CD4-positive, alpha-beta T cell (primary cell): ENCODE measurements around the gene STX10. TPM values are rescaled to one million over a fixed set of nuclear protein-coding genes. Genes with fewer than 3 reads are reported as not detected.

Experiments
- ATAC-seq: fragments of 200-7000 bp; cut with Tn5 transposase; one replicate; pipeline ENCODE4 v1.10.0; 2022; ENCODE audit warnings: mild to moderate bottlenecking; ENCODE audit not compliant: poor library complexity
- CTCF ChIA-PET: fragments of 350-600 bp; sonication (Branson Sonifier 250); formaldehyde crosslinking; loops from one replicate; lab custom pipeline; 2021; ENCODE audit warnings: antibody characterized with exemption, inconsistent platforms; lab: Charles Lee
- POLR2A ChIA-PET: fragments of 350-600 bp; sonication (Branson Sonifier 250); formaldehyde crosslinking; loops from one replicate; lab custom pipeline; 2021; ENCODE audit warnings: antibody characterized with exemption, inconsistent platforms; lab: Charles Lee
- DNase-seq, 14 experiments: peaks; one replicate each; pipeline ENCODE4 v3.0.0-alpha.2; 2013 to 2020; ENCODE audit warnings: mixed read lengths in 2 of 14
- H3K27ac ChIP-seq, 2 donors: one replicate each; pipeline versions ENCODE4 v1.5.1 to v1.7.0; 2013; ENCODE audit warnings: low read length in 2 of 2, low read depth in 1 of 2, mild to moderate bottlenecking in 1 of 2
- H3K27me3 ChIP-seq, 2 experiments: 1 replicate in 1 of 2; 2 replicates in 1 of 2; pipeline versions ENCODE4 v1.6.1 to v1.7.0; 2013; ENCODE audit warnings: low read length in 2 of 2, control low read depth in 1 of 2, mild to moderate bottlenecking in 1 of 2, moderate library complexity in 1 of 2; ENCODE audit not compliant: insufficient read depth in 2 of 2, control insufficient read depth in 1 of 2
- H3K36me3 ChIP-seq: one replicate; pipeline ENCODE4 v1.6.1; 2013; ENCODE audit warnings: low read length, control low read depth; ENCODE audit not compliant: insufficient read depth
- H3K4me1 ChIP-seq: one replicate; pipeline ENCODE4 v1.6.1; 2013; ENCODE audit warnings: low read length, control low read depth; ENCODE audit not compliant: insufficient read depth
- H3K4me3 ChIP-seq: one replicate; pipeline ENCODE4 v1.5.1; 2013; ENCODE audit warnings: mild to moderate bottlenecking, low read length, moderate library complexity
- H3K9me3 ChIP-seq, 2 experiments: 1 replicate in 1 of 2; 2 replicates in 1 of 2; pipeline versions ENCODE4 v1.6.1 to v1.7.0; 2013; ENCODE audit warnings: low read length in 2 of 2, mild to moderate bottlenecking in 2 of 2, control low read depth in 1 of 2, moderate library complexity in 1 of 2; ENCODE audit not compliant: control insufficient read depth in 1 of 2, insufficient read depth in 1 of 2
- H3K27ac Mint-ChIP-seq: one replicate; pipeline ENCODE4 v1.8.0; 2020; ENCODE audit warnings: mixed read lengths
- H3K27me3 Mint-ChIP-seq: one replicate; pipeline ENCODE4 v1.8.0; 2021; ENCODE audit warnings: mixed read lengths
- H3K36me3 Mint-ChIP-seq: one replicate; pipeline ENCODE4 v1.8.0; 2021; ENCODE audit warnings: low read depth, mixed read lengths
- H3K4me1 Mint-ChIP-seq: one replicate; pipeline ENCODE4 v1.8.0; 2021; ENCODE audit warnings: low read depth, mixed read lengths
- H3K4me3 Mint-ChIP-seq: one replicate; pipeline ENCODE4 v1.8.0; 2020; ENCODE audit warnings: mild to moderate bottlenecking, mixed read lengths
- H3K9me3 Mint-ChIP-seq: one replicate; pipeline ENCODE4 v1.8.0; 2020; ENCODE audit warnings: mixed read lengths
- CTCF ChIP-seq: fragments of 200-600 bp; IDR thresholded peaks from one replicate; pipeline ENCODE4 v1.8.0; 2022; ENCODE audit warnings: antibody characterized with exemption, mild to moderate bottlenecking
- intact Hi-C, 2 experiments: fragments of 100-400 bp; cut with DNase I in 1 of 2; cut with micrococcal nuclease in 1 of 2; formaldehyde crosslinking; loops; one replicate each; pipeline versions ENCODE4 v1.15.1 to v1.9.0; 2023 to 2025; cut with DNase I, micrococcal nuclease
- total RNA-seq, 174 experiments: library from RNA in 2 of 174; stranded (reverse) in 2 of 174; gene quantifications; one replicate each; pipeline ENCODE4 v1.2.3 and lab custom pipeline; 2021 to 2026

STX10 gene
- total RNA-seq, 2 experiments from 2014 or later: 40.9 to 43.9 TPM

GRCh38 chr19:13100841-13101589 is 49.2 kb downstream of the STX10 start:
- H3K36me3 ChIP-seq: peaks cover 7% of the 10 kb centered on the region
- H3K4me1 ChIP-seq: peaks cover 97% of the 10 kb centered on the region
- peak overlapping the region; percentile 83 for H3K4me3 Mint-ChIP-seq
- TF ChIP-seq CTCF: no peak
- ChIA-PET POLR2A (interaction anchor here (0.7 to 3.5 kb wide), 5 partner anchors 17 to 123 kb away, joined by 3 to 38 read pairs (median 4); partner anchors contain the start of genes NACC1 and TRMT1), CTCF (no interaction called here)
- H3K4me1 Mint-ChIP-seq: peaks cover 62% of the 10 kb centered on the region
- H3K4me3 ChIP-seq: peak overlapping the region; percentile 67
- no peaks in the 10 kb centered on the region for H3K9me3 ChIP-seq
- intact Hi-C loops: no loop called here
- no peaks in the 10 kb centered on the region for H3K9me3 Mint-ChIP-seq
- H3K27ac Mint-ChIP-seq: peak overlapping the region; percentile 91
- peak in 1 of 14 experiments; percentile 23 for DNase-seq
- H3K27ac ChIP-seq: peak overlapping the region in 1 of 2 donors; percentile 51
- H3K27me3 ChIP-seq: peaks cover 15 to 20% of the 10 kb centered on the region in 2 experiments
- peaks cover 17% of the 10 kb centered on the region for H3K27me3 Mint-ChIP-seq
- no peak for ATAC-seq
- peaks cover 5% of the 10 kb centered on the region for H3K36me3 Mint-ChIP-seq

DNA sequence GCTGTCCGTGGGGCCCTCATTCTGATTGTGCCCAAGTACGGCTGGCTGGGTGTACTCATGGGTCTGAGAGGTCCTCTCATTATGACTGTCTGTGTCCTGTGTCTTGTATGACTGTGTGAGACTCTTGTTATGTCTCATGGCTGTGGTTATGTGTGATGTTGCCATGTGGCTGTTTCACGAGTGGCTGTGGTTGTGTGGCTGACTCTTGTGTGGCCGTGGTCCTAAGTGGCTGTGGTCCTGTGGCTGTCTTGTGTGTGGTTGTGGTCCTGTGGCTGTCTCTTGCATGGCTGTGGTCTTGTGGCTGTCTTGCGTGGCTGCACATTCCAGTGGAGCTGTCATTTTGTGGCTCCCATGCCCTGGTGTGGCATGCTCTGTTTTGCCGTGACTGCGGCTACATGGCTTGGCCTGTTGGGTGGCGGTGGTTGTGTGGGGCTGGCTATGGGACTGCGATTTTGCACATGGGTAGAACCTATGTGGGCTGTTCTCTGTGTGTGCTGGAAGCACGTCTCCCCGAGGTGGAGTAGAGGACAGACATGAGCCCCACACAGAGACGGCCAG is 50.1 kb downstream of the STX10 start:
- peak overlapping the region; percentile 91 for H3K27ac Mint-ChIP-seq
- intact Hi-C loops: no loop called here
- DNase-seq (peak in 10 of 14 experiments; percentile 46 to 85 (median 58)), ATAC-seq (peak; percentile 29)
- Histone ChIP-seq H3K9me3 (no peaks in the 10 kb centered on the region), H3K27me3 (peaks cover 22 to 23% of the 10 kb centered on the region in 2 experiments), H3K27ac (peak overlapping the region; percentile 87 to 89), H3K4me3 (peak overlapping the region; percentile 59), H3K36me3 (peaks cover 7% of the 10 kb centered on the region), H3K4me1 (peaks cover 99% of the 10 kb centered on the region)
- ChIA-PET CTCF (interaction anchor here (0.9 to 1.4 kb wide), 2 partner anchors 135 to 1992 kb away, joined by 3 to 10 read pairs; no protein-coding TSS in a partner anchor), POLR2A (interaction anchor here (0.7 to 3.5 kb wide), 9 partner anchors 18 to 307 kb away, joined by 3 to 38 read pairs (median 4); partner anchors contain the start of genes FARSA, IER2, NACC1 and STX10)
- no peak for TF ChIP-seq CTCF
- H3K27me3 Mint-ChIP-seq: peaks cover 20% of the 10 kb centered on the region
- H3K4me3 Mint-ChIP-seq: peak overlapping the region; percentile 79
- H3K36me3 Mint-ChIP-seq: peaks cover 5% of the 10 kb centered on the region
- no peaks in the 10 kb centered on the region for H3K9me3 Mint-ChIP-seq
- peaks cover 67% of the 10 kb centered on the region for H3K4me1 Mint-ChIP-seq
